Suprapubic skin (tissue), 4 donors: ENCODE results near the gene DDX43. TPM values are rescaled to one million over a fixed set of nuclear protein-coding genes. Genes with fewer than 3 reads are reported as not detected.
"Not testable (repeated sequence)": the region's sequence is repeated elsewhere in the genome, so short reads cannot be mapped to it uniquely, and the experiment has no call there.

Experiments used
- DNase-seq, 2 donors: peaks; one replicate each; pipeline ENCODE4 v3.0.0-alpha.2; 2019; ENCODE audit warnings: low spot score in 2 of 2
- H3K27ac ChIP-seq: fragments of 200-600 bp; sonication (generic); one replicate; pipeline ENCODE4 v1.5.1; 2019
- H3K27me3 ChIP-seq: fragments of 200-600 bp; sonication (generic); one replicate; pipeline ENCODE4 v1.5.1; 2019
- H3K36me3 ChIP-seq: fragments of 200-600 bp; sonication (generic); one replicate; pipeline ENCODE4 v1.5.1; 2019
- H3K4me1 ChIP-seq: fragments of 200-600 bp; sonication (generic); one replicate; pipeline ENCODE4 v1.5.1; 2019
- H3K4me3 ChIP-seq: fragments of 200-600 bp; sonication (generic); one replicate; pipeline ENCODE4 v1.5.1; 2019; ENCODE audit warnings: mild to moderate bottlenecking
- H3K9me3 ChIP-seq: fragments of 200-600 bp; sonication (generic); one replicate; pipeline ENCODE4 v1.5.1; 2019
- EP300 ChIP-seq: sonication (generic); formaldehyde crosslinking; IDR thresholded peaks from one replicate; pipeline ENCODE4 v1.6.1; 2017; ENCODE audit warnings: antibody characterized with exemption
- POLR2A ChIP-seq, 2 donors: fragments of 450-650 bp; IDR thresholded peaks; one replicate each; pipeline ENCODE4 v1.6.1; 2017; ENCODE audit warnings: antibody characterized with exemption in 2 of 2, mild to moderate bottlenecking in 2 of 2, moderate library complexity in 2 of 2
- POLR2AphosphoS5 ChIP-seq, 3 donors: sonication (generic); formaldehyde crosslinking; IDR thresholded peaks; one replicate each; pipeline ENCODE4 v1.6.1; 2017; ENCODE audit warnings: antibody characterized with exemption in 3 of 3
- WGBS: methylation state at CpG from one replicate; pipeline ENCODE4 v1.1.5; 2018; 5-methylcytosine and 5-hydroxymethylcytosine counted together
- total RNA-seq, 4 donors: library from RNA; depleted of rRNA; stranded (reverse); fragments of >200 nt; gene quantifications; one replicate each; pipeline ENCODE4 v1.1.0, GENCODE V29; 2016
- TF ChIP-seq, protein P1 (sequence below), 2 donors: fragments of 200-600 bp in 1 of 2; fragments of 450-650 bp in 1 of 2; sonication (generic) in 1 of 2; IDR thresholded peaks; one replicate each; pipeline ENCODE4 v1.5.1; 2016 to 2019; ENCODE audit warnings: antibody characterized with exemption in 2 of 2, mild to moderate bottlenecking in 1 of 2, moderate library complexity in 1 of 2

Gene DDX43
- total RNA-seq, 4 donors from 2014 or later, result 0.34 to 3.1 (median 0.60) TPM

DNA sequence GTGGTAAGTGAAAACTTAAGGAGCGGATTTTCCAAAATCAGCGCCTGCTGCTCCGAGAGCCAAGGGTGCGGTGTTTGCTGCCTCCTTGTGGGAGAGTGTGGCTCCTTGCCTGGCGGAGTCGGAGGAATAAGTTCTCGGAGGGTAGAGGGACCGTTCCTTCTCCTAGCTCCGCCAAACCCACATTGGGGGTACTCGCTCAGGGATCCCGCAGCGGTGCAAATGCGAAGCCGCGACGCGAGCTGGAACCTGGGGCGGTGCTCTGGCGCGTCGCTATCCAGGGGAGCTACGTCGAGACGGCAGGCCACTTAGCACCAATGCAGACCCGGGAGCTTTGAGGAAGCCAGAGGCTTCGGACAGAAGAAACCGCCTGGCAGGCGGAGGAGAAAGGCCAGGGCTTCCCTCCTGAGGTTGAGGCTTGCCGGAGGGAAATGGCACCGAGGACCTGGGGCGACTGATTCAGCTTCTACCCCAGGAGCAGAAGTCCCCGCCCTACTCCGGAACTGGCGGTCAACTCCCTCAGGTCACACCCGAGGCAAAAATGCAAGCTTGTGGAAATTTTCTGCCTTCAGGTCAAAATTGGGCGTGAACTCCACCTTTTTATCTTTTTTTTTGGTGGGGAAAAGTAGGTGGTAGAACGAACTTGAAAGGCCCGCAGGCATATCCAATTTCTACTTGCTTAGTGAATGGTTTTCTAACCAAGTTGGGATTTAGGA is 5.7 kb upstream of the DDX43 start:
- WGBS, result 4% methylated on average over 16 of the region's 38 CpGs
- H3K27me3 ChIP-seq, result no peaks in the 10 kb centered on the region
- H3K9me3 ChIP-seq, result no peaks in the 10 kb centered on the region
- TF ChIP-seq, protein P1, sequence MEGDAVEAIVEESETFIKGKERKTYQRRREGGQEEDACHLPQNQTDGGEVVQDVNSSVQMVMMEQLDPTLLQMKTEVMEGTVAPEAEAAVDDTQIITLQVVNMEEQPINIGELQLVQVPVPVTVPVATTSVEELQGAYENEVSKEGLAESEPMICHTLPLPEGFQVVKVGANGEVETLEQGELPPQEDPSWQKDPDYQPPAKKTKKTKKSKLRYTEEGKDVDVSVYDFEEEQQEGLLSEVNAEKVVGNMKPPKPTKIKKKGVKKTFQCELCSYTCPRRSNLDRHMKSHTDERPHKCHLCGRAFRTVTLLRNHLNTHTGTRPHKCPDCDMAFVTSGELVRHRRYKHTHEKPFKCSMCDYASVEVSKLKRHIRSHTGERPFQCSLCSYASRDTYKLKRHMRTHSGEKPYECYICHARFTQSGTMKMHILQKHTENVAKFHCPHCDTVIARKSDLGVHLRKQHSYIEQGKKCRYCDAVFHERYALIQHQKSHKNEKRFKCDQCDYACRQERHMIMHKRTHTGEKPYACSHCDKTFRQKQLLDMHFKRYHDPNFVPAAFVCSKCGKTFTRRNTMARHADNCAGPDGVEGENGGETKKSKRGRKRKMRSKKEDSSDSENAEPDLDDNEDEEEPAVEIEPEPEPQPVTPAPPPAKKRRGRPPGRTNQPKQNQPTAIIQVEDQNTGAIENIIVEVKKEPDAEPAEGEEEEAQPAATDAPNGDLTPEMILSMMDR (IDR thresholded peaks at IDR 0.05), result peak in 1 of 2 donors; percentile 51
- TF ChIP-seq POLR2A (IDR thresholded peaks at IDR 0.05) (no peak), POLR2AphosphoS5 (IDR thresholded peaks at IDR 0.05) (no peak)
- H3K4me1 ChIP-seq, result peaks cover 5% of the 10 kb centered on the region
- H3K4me3 ChIP-seq, result peak overlapping the region; percentile 54
- no peak overlapping the region for H3K27ac ChIP-seq
- no peaks in the 10 kb centered on the region for H3K36me3 ChIP-seq
- no peak for DNase-seq

DNA sequence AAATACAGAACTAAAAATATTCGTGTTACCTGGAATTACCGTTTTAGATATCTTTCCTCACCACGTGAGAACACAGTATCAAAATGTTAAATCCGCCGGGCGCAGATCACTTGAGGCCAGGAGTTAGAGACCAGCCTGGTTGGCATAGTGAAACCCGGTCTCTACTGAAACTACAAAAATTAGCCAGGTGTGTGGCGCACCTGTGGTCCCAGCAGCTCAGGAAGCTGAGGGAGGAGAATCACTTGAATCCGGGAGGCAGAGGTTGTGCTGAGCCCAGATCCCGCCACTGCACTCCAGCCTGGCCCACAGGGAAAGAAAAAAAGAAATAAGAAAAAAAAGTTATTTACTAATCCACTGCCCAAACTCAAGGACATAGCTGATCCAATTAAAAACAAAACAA is 4.8 kb upstream of the DDX43 start:
- peaks cover 5% of the 10 kb centered on the region for H3K4me1 ChIP-seq
- H3K4me3 ChIP-seq, result no peak overlapping the region
- TF ChIP-seq EP300 (no peak), POLR2A (IDR thresholded peaks at IDR 0.05) (no peak), POLR2AphosphoS5 (IDR thresholded peaks at IDR 0.05) (no peak)
- TF ChIP-seq, protein P1 (IDR thresholded peaks at IDR 0.05), result no peak
- H3K27ac ChIP-seq, result no peak overlapping the region
- H3K27me3 ChIP-seq, result no peaks in the 10 kb centered on the region
- 90% methylated on average over 10 of the region's 10 CpGs for WGBS
- no peaks in the 10 kb centered on the region for H3K36me3 ChIP-seq
- H3K9me3 ChIP-seq, result no peaks in the 10 kb centered on the region
- no peak for DNase-seq

- no peak for DNase-seq
- Histone ChIP-seq H3K4me3 (no peak overlapping the region), H3K9me3 (no peaks in the 10 kb centered on the region), H3K36me3 (no peaks in the 10 kb centered on the region), H3K27ac (no peak overlapping the region), H3K27me3 (no peaks in the 10 kb centered on the region), H3K4me1 (peaks cover 5% of the 10 kb centered on the region)
- TF ChIP-seq, protein P1 (IDR thresholded peaks at IDR 0.05), result no peak
- no peak for TF ChIP-seq EP300
- TF ChIP-seq POLR2AphosphoS5 (IDR thresholded peaks at IDR 0.05), result no peak
- no peak for TF ChIP-seq POLR2A (IDR thresholded peaks at IDR 0.05)
- 88% methylated on average over 2 of the region's 2 CpGs for WGBS
Measured at GRCh38 chr6:73391675-73392074, 3.0 kb upstream of the DDX43 start.

- H3K4me3 ChIP-seq, H3K27ac ChIP-seq, H3K27me3 ChIP-seq, H3K4me1 ChIP-seq, H3K36me3 ChIP-seq, DNase-seq, H3K9me3 ChIP-seq: not testable (repeated sequence)
- WGBS, result 69% methylated on average over 4 of the region's 4 CpGs
Measured at GRCh38 chr6:73392188-73392587, 2.4 kb upstream of the DDX43 start.

DNA sequence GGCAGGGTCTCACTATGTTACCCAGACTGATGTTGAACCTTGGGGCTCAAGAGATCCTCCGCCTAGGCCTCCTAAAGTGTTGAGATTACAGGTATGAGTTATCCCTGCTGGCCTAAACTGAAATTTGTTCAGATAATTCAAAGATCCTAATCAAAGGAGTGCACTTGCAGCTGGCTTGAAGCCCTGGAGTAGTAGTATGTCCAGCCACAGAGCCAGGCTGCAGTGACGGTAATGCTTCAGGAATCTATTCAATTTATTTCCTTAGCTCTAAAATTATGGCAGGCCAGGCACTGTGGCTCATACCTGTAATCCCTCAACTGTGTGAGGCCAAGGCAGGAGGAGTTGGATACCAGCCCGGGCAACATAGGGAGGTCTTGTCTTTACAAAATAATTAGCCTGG is 1.4 kb upstream of the DDX43 start:
- Histone ChIP-seq H3K9me3 (no peaks in the 10 kb centered on the region), H3K36me3 (no peaks in the 10 kb centered on the region), H3K27ac (no peak overlapping the region), H3K27me3 (no peaks in the 10 kb centered on the region), H3K4me1 (peaks cover 5% of the 10 kb centered on the region), H3K4me3 (no peak overlapping the region)
- TF ChIP-seq POLR2AphosphoS5 (IDR thresholded peaks at IDR 0.05) (no peak), EP300 (no peak)
- 80% methylated on average over 3 of the region's 3 CpGs for WGBS
- DNase-seq, result no peak

DNA sequence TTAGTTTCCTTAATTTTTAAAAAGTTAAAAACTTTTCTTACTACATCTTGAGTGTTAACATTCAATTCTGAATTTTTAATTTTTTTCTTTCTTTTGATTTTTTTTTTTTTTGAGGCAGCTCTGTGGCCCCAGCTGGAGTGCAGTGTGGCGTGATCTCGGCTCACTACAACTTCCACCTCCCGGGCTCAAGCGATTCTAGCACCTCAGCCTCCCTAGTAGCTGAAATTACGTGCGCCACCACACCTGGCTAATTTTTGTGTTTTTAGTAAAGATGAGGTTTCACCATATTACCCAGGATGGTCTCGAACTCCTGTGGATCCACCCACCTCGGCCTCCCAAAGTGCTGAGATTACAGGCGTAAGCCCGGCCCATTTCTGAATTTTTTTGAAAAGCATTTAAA is 1.2 kb downstream of the DDX43 start:
- 98% methylated on average over 10 of the region's 10 CpGs for WGBS
- H3K27me3 ChIP-seq, result no peaks in the 10 kb centered on the region
- H3K27ac ChIP-seq, result no peak overlapping the region
- no peak for DNase-seq
- H3K36me3 ChIP-seq, result no peaks in the 10 kb centered on the region
- H3K9me3 ChIP-seq, result no peaks in the 10 kb centered on the region
- no peak overlapping the region for H3K4me3 ChIP-seq
- no peaks in the 10 kb centered on the region for H3K4me1 ChIP-seq
- TF ChIP-seq, protein P1 (IDR thresholded peaks at IDR 0.05), result no peak
- no peak for TF ChIP-seq POLR2AphosphoS5 (IDR thresholded peaks at IDR 0.05)
- no peak for TF ChIP-seq POLR2A (IDR thresholded peaks at IDR 0.05)
- TF ChIP-seq EP300, result no peak
